CD4-positive, alpha-beta T cell (primary cell): ENCODE data around the gene FGFR1OP2. TPM values are rescaled to one million over a fixed set of nuclear protein-coding genes. Genes with fewer than 3 reads are reported as not detected.

Experiments
- ATAC-seq: fragments of 200-7000 bp; cut with Tn5 transposase; one replicate; pipeline ENCODE4 v1.10.0; 2022; ENCODE audit warnings: mild to moderate bottlenecking; ENCODE audit not compliant: poor library complexity
- CTCF ChIA-PET: fragments of 350-600 bp; sonication (Branson Sonifier 250); formaldehyde crosslinking; loops from one replicate; lab custom pipeline; 2021; ENCODE audit warnings: antibody characterized with exemption, inconsistent platforms; lab: Charles Lee
- POLR2A ChIA-PET: fragments of 350-600 bp; sonication (Branson Sonifier 250); formaldehyde crosslinking; loops from one replicate; lab custom pipeline; 2021; ENCODE audit warnings: antibody characterized with exemption, inconsistent platforms; lab: Charles Lee
- DNase-seq, 14 experiments: peaks; one replicate each; pipeline ENCODE4 v3.0.0-alpha.2; 2013 to 2020; ENCODE audit warnings: mixed read lengths in 2 of 14
- H3K27ac ChIP-seq, 2 donors: one replicate each; pipeline versions ENCODE4 v1.5.1 to v1.7.0; 2013; ENCODE audit warnings: low read length in 2 of 2, low read depth in 1 of 2, mild to moderate bottlenecking in 1 of 2
- H3K27me3 ChIP-seq, 2 experiments: 1 replicate in 1 of 2; 2 replicates in 1 of 2; pipeline versions ENCODE4 v1.6.1 to v1.7.0; 2013; ENCODE audit warnings: low read length in 2 of 2, control low read depth in 1 of 2, mild to moderate bottlenecking in 1 of 2, moderate library complexity in 1 of 2; ENCODE audit not compliant: insufficient read depth in 2 of 2, control insufficient read depth in 1 of 2
- H3K36me3 ChIP-seq: one replicate; pipeline ENCODE4 v1.6.1; 2013; ENCODE audit warnings: low read length, control low read depth; ENCODE audit not compliant: insufficient read depth
- H3K4me1 ChIP-seq: one replicate; pipeline ENCODE4 v1.6.1; 2013; ENCODE audit warnings: low read length, control low read depth; ENCODE audit not compliant: insufficient read depth
- H3K4me3 ChIP-seq: one replicate; pipeline ENCODE4 v1.5.1; 2013; ENCODE audit warnings: mild to moderate bottlenecking, low read length, moderate library complexity
- H3K9me3 ChIP-seq, 2 experiments: 1 replicate in 1 of 2; 2 replicates in 1 of 2; pipeline versions ENCODE4 v1.6.1 to v1.7.0; 2013; ENCODE audit warnings: low read length in 2 of 2, mild to moderate bottlenecking in 2 of 2, control low read depth in 1 of 2, moderate library complexity in 1 of 2; ENCODE audit not compliant: control insufficient read depth in 1 of 2, insufficient read depth in 1 of 2
- H3K27ac Mint-ChIP-seq: one replicate; pipeline ENCODE4 v1.8.0; 2020; ENCODE audit warnings: mixed read lengths
- H3K27me3 Mint-ChIP-seq: one replicate; pipeline ENCODE4 v1.8.0; 2021; ENCODE audit warnings: mixed read lengths
- H3K36me3 Mint-ChIP-seq: one replicate; pipeline ENCODE4 v1.8.0; 2021; ENCODE audit warnings: low read depth, mixed read lengths
- H3K4me1 Mint-ChIP-seq: one replicate; pipeline ENCODE4 v1.8.0; 2021; ENCODE audit warnings: low read depth, mixed read lengths
- H3K4me3 Mint-ChIP-seq: one replicate; pipeline ENCODE4 v1.8.0; 2020; ENCODE audit warnings: mild to moderate bottlenecking, mixed read lengths
- H3K9me3 Mint-ChIP-seq: one replicate; pipeline ENCODE4 v1.8.0; 2020; ENCODE audit warnings: mixed read lengths
- intact Hi-C, 2 experiments: fragments of 100-400 bp; cut with DNase I in 1 of 2; cut with micrococcal nuclease in 1 of 2; formaldehyde crosslinking; loops; one replicate each; pipeline versions ENCODE4 v1.15.1 to v1.9.0; 2023 to 2025; cut with DNase I, micrococcal nuclease
- total RNA-seq, 174 experiments: library from RNA in 2 of 174; stranded (reverse) in 2 of 174; gene quantifications; one replicate each; pipeline ENCODE4 v1.2.3 and lab custom pipeline; 2021 to 2026
- TF ChIP-seq, protein P1 (sequence below): fragments of 200-600 bp; IDR thresholded peaks from one replicate; pipeline ENCODE4 v1.8.0; 2022; ENCODE audit warnings: antibody characterized with exemption, mild to moderate bottlenecking

Gene FGFR1OP2
- total RNA-seq, 2 experiments from 2014 or later: 44.8 to 46.8 TPM

DNA sequence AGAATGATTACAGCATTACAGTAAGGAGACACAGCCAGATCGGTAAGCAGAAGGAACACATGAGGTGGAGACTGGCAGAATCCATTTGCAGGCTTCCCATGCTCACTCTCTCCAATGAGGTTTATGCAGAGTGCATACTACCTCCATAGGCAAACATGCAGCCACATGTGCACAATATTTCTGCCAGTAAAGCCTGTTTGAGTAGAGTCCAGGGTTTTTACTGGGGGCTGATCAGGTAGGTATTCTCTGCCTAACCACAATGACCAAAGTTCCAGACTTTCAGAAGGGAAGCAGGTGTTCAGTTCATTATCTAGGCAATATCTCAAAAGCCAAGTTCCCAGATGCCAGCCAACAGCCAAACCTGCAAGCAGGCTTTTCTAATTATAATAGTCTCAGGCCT lies 31.6 kb upstream of the FGFR1OP2 start:
- DNase-seq (no peak), ATAC-seq (no peak)
- Histone ChIP-seq H3K27me3 (no peaks in the 10 kb centered on the region), H3K9me3 (no peaks in the 10 kb centered on the region), H3K36me3 (peaks cover 61% of the 10 kb centered on the region), H3K4me3 (no peak overlapping the region), H3K27ac (no peak overlapping the region), H3K4me1 (no peaks in the 10 kb centered on the region)
- H3K27ac Mint-ChIP-seq: peak overlapping the region; percentile 27
- CTCF ChIA-PET: no interaction called here
- no peaks in the 10 kb centered on the region for H3K27me3 Mint-ChIP-seq
- TF ChIP-seq, protein P1, sequence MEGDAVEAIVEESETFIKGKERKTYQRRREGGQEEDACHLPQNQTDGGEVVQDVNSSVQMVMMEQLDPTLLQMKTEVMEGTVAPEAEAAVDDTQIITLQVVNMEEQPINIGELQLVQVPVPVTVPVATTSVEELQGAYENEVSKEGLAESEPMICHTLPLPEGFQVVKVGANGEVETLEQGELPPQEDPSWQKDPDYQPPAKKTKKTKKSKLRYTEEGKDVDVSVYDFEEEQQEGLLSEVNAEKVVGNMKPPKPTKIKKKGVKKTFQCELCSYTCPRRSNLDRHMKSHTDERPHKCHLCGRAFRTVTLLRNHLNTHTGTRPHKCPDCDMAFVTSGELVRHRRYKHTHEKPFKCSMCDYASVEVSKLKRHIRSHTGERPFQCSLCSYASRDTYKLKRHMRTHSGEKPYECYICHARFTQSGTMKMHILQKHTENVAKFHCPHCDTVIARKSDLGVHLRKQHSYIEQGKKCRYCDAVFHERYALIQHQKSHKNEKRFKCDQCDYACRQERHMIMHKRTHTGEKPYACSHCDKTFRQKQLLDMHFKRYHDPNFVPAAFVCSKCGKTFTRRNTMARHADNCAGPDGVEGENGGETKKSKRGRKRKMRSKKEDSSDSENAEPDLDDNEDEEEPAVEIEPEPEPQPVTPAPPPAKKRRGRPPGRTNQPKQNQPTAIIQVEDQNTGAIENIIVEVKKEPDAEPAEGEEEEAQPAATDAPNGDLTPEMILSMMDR: no peak
- H3K36me3 Mint-ChIP-seq: peaks cover 93% of the 10 kb centered on the region
- intact Hi-C loops: no loop called here
- POLR2A ChIA-PET: no interaction called here
- no peaks in the 10 kb centered on the region for H3K9me3 Mint-ChIP-seq
- H3K4me3 Mint-ChIP-seq: no peak overlapping the region
- H3K4me1 Mint-ChIP-seq: peaks cover 3% of the 10 kb centered on the region

DNA sequence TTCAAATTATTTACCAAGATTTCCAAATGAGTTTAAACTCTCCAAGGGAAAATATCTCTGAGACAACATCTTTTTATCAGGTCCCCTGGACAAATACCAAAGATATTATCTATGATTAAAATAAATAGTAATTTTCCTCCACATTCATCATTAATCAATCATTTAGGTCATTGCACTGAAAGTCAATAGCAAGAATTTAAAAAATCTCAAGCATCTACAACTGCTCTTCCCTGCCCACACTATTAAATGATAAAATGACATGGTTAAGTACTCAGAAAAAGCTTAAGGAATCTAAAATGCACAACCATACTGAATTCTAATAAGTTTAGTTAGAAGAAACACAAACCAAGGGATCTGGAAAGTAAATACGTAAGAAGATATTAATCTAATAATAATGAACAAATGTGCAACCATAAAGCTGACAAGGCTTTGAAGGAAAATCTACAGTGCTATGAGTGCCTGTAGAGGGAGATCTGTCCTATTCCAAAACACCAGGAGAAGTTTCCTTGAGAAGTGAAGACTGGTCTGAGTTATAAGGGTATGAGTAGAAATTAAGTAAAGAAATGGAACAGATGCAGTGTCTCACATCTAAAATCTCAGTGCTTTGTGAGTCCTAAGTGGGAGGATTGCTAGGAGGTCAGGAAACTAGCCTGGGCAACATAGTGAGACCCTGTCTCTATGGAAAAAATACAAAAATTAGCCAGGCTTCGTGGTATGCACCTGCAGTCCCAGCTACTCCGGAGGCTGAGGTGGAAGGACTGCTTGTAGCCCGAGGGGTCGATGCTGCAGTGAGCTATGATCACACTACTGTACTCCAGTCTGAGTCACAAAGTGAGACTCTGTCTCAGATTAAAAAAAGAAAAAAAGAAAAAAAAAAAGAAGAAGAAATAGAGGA lies 19.7 kb upstream of the FGFR1OP2 start:
- H3K27me3 Mint-ChIP-seq: no peaks in the 10 kb centered on the region
- H3K36me3 ChIP-seq: peaks cover 68% of the 10 kb centered on the region
- H3K27ac ChIP-seq: no peak overlapping the region
- no peaks in the 10 kb centered on the region for H3K4me1 ChIP-seq
- H3K4me1 Mint-ChIP-seq: no peaks in the 10 kb centered on the region
- ChIA-PET CTCF (interaction anchor here (0.6 kb wide), 1 partner anchor 1229 kb away, joined by 3 read pairs; no protein-coding TSS in a partner anchor), POLR2A (no interaction called here)
- no peak overlapping the region for H3K27ac Mint-ChIP-seq
- no peak overlapping the region for H3K4me3 ChIP-seq
- TF ChIP-seq, protein P1: no peak
- H3K4me3 Mint-ChIP-seq: no peak overlapping the region
- ATAC-seq (no peak), DNase-seq (no peak)
- no peaks in the 10 kb centered on the region for H3K9me3 Mint-ChIP-seq
- intact Hi-C loops: no loop called here
- peaks cover 72% of the 10 kb centered on the region for H3K36me3 Mint-ChIP-seq
- no peaks in the 10 kb centered on the region for H3K27me3 ChIP-seq
- no peaks in the 10 kb centered on the region for H3K9me3 ChIP-seq

DNA sequence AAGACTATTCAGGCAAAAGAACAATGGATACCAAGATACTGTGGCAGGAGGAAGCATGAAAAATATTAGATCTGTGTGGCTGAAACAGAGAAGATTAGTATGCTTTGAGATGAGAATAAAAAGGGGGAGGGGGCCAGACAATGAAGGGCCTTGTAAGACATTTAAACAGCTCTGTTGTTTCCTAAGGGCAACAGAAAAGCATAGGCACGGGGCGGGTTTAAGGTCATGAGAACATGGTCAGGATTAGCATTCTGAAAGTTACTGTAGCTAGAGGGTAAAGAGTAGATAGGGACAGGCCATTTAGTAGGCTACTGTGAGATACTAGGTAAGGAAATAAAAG lies 19.1 kb upstream of the FGFR1OP2 start:
- H3K4me3 Mint-ChIP-seq: no peak overlapping the region
- no peak overlapping the region for H3K27ac ChIP-seq
- no peaks in the 10 kb centered on the region for H3K4me1 Mint-ChIP-seq
- ATAC-seq: no peak
- H3K27me3 ChIP-seq: no peaks in the 10 kb centered on the region
- POLR2A ChIA-PET: no interaction called here
- H3K4me3 ChIP-seq: no peak overlapping the region
- H3K27ac Mint-ChIP-seq: no peak overlapping the region
- H3K36me3 Mint-ChIP-seq: peaks cover 77% of the 10 kb centered on the region
- TF ChIP-seq, protein P1: no peak
- no peaks in the 10 kb centered on the region for H3K9me3 ChIP-seq
- no peaks in the 10 kb centered on the region for H3K4me1 ChIP-seq
- no peak for DNase-seq
- H3K27me3 Mint-ChIP-seq: no peaks in the 10 kb centered on the region
- H3K36me3 ChIP-seq: peaks cover 70% of the 10 kb centered on the region
- no peaks in the 10 kb centered on the region for H3K9me3 Mint-ChIP-seq
- intact Hi-C loops: no loop called here
- CTCF ChIA-PET: interaction anchor here (0.6 kb wide), 1 partner anchor 1228 kb away, joined by 3 read pairs; no protein-coding TSS in a partner anchor
